ENCODE measurements around the gene ITPRIPL1. TPM values are rescaled to one million over a fixed set of nuclear protein-coding genes. Genes with fewer than 3 reads are reported as not detected.

The ITPRIPL1 gene
- polyA plus RNA-seq, 1 donor (not counting 4 experiments of a cell fraction or from before 2014, with no cell fraction given): 0.58 TPM

- peak overlapping the region; percentile 16 to 61 (median 49) for H3K4me3 ChIP-seq (ENCODE audit: control insufficient read depth in 2 of 3, extremely low read depth in 1 of 3, insufficient read depth in 2 of 3, low read depth in 1 of 3, low read length in 3 of 3)
- FAIRE-seq: no peak
These were observed 753 bp downstream of the ITPRIPL1 start for GRCh38 chr2:96325884-96326255.

GRCh38 chr2:96326564-96326963 lies 1.4 kb downstream of the ITPRIPL1 start:
- Histone ChIP-seq H2AFZ (ENCODE audit: control insufficient read depth, low read length) (no peak overlapping the region), H4K20me1 (ENCODE audit: control insufficient read depth, extremely low read depth, insufficient read depth, low read length) (no peaks in the 10 kb centered on the region), H3K4me1 (ENCODE audit: control insufficient read depth, extremely low read depth, insufficient read depth, low read length) (peaks cover 26% of the 10 kb centered on the region), H3K79me2 (ENCODE audit: control insufficient read depth, insufficient read depth, low read length) (no peaks in the 10 kb centered on the region), H3K9me1 (ENCODE audit: control insufficient read depth, extremely low read depth, insufficient read depth, low read length) (no peaks in the 10 kb centered on the region), H3K9me3 (ENCODE audit: control insufficient read depth, low read depth, low read length) (no peaks in the 10 kb centered on the region), H3K36me3 (ENCODE audit: control insufficient read depth in 2 of 2, extremely low read depth in 1 of 2, insufficient read depth in 2 of 2, low read length in 2 of 2) (peaks cover 0 to 4% of the 10 kb centered on the region in 2 experiments), H3K27me3 (ENCODE audit: control insufficient read depth, extremely low read depth, insufficient read depth, low read length) (peaks cover 13% of the 10 kb centered on the region), H3K9ac (ENCODE audit: control insufficient read depth, extremely low read depth, insufficient read depth, low read length) (no peak overlapping the region), H3K4me3 (ENCODE audit: control insufficient read depth in 2 of 3, extremely low read depth in 1 of 3, insufficient read depth in 2 of 3, low read depth in 1 of 3, low read length in 3 of 3) (no peak overlapping the region), H3K4me2 (ENCODE audit: control insufficient read depth, extremely low read depth, insufficient read depth, low read depth, low read length) (no peak overlapping the region), H3K27ac (ENCODE audit: control insufficient read depth, insufficient read depth, low read length) (no peak overlapping the region)
- dilution Hi-C loops (cut with MboI; ENCODE audit: extremely low pct_ligation_motif_present, low sequenced_read_pairs): no loop called here
- TF ChIP-seq EZH2 (IDR thresholded peaks at IDR 0.05; ENCODE audit: low read length): no peak
- TF ChIP-seq CTCF (optimal IDR thresholded peaks at IDR 0.05 in 1 of 3, IDR thresholded peaks at IDR 0.05 in 1 of 3, conservative IDR thresholded peaks at IDR 0.05 in 1 of 3; ENCODE audit: extremely low read depth in 1 of 3, insufficient read depth in 2 of 3, low read length in 3 of 3): no peak
- no peak for DNase-seq (ENCODE audit: low read depth, low spot score)
- FAIRE-seq: no peak

More at GRCh38 chr2:96325884-96326255, 753 bp downstream of the ITPRIPL1 start:
- no peak for TF ChIP-seq EZH2 (IDR thresholded peaks at IDR 0.05; ENCODE audit: low read length)
- TF ChIP-seq CTCF (optimal IDR thresholded peaks at IDR 0.05 in 1 of 3, IDR thresholded peaks at IDR 0.05 in 1 of 3, conservative IDR thresholded peaks at IDR 0.05 in 1 of 3; ENCODE audit: extremely low read depth in 1 of 3, insufficient read depth in 2 of 3, low read length in 3 of 3): no peak
- H3K36me3 ChIP-seq (ENCODE audit: control insufficient read depth in 2 of 2, extremely low read depth in 1 of 2, insufficient read depth in 2 of 2, low read length in 2 of 2): peaks cover 0 to 4% of the 10 kb centered on the region in 2 experiments
- peaks cover 20% of the 10 kb centered on the region for H3K27me3 ChIP-seq (ENCODE audit: control insufficient read depth, extremely low read depth, insufficient read depth, low read length)
- no peak for DNase-seq (ENCODE audit: low read depth, low spot score)
- H3K9me1 ChIP-seq (ENCODE audit: control insufficient read depth, extremely low read depth, insufficient read depth, low read length): no peaks in the 10 kb centered on the region
- no peaks in the 10 kb centered on the region for H3K79me2 ChIP-seq (ENCODE audit: control insufficient read depth, insufficient read depth, low read length)
- H3K27ac ChIP-seq (ENCODE audit: control insufficient read depth, insufficient read depth, low read length): peak overlapping the region; percentile 28
- H4K20me1 ChIP-seq (ENCODE audit: control insufficient read depth, extremely low read depth, insufficient read depth, low read length): no peaks in the 10 kb centered on the region
- peaks cover 31% of the 10 kb centered on the region for H3K4me1 ChIP-seq (ENCODE audit: control insufficient read depth, extremely low read depth, insufficient read depth, low read length)
- peak overlapping the region; percentile 45 for H3K9ac ChIP-seq (ENCODE audit: control insufficient read depth, extremely low read depth, insufficient read depth, low read length)
- H3K9me3 ChIP-seq (ENCODE audit: control insufficient read depth, low read depth, low read length): no peaks in the 10 kb centered on the region
- peak overlapping the region; percentile 81 for H2AFZ ChIP-seq (ENCODE audit: control insufficient read depth, low read length)
- H3K4me2 ChIP-seq (ENCODE audit: control insufficient read depth, extremely low read depth, insufficient read depth, low read depth, low read length): peak overlapping the region; percentile 58
- dilution Hi-C loops (cut with MboI; ENCODE audit: extremely low pct_ligation_motif_present, low sequenced_read_pairs): no loop called here
